ENCODE data around the gene NHLRC4. TPM values are rescaled to one million over a fixed set of nuclear protein-coding genes. Genes with fewer than 3 reads are reported as not detected.

Gene NHLRC4
- total and polyA plus RNA-seq, 9 of the 15 experiments (the other 6 are each of a cell fraction or from before 2014, with no cell fraction given): 0.24 to 3.7 (median 1.3) TPM; not detected in 2

- ATAC-seq: no peak
- peaks cover 38% of the 10 kb centered on the region for H3K79me2 ChIP-seq (ENCODE audit: control insufficient read depth, insufficient read depth, low read length)
- CTCF ChIA-PET (ENCODE audit: low intra/inter-chr PET ratio): no interaction called here
Measured at GRCh38 chr16:608019-608418, 41.2 kb downstream of the NHLRC4 start.

More at GRCh38 chr16:608019-608418, 41.2 kb downstream of the NHLRC4 start:
- DNase-seq (ENCODE audit: extremely low read depth in 1 of 4, low spot score in 3 of 4): no peak
- Histone ChIP-seq H3K9ac (ENCODE audit: insufficient read depth in 1 of 2, low read depth in 2 of 2, low read length in 2 of 2) (no peak overlapping the region), H2AFZ (ENCODE audit: low read depth, low read length) (no peak overlapping the region), H3K4me3 (no peak overlapping the region), H3K9me3 (replicated peaks; ENCODE audit: control insufficient read depth, insufficient read depth, low read depth, low read length) (peaks cover 2% of the 10 kb centered on the region; the same call in 1 of the 2 replicates), H3K9me1 (ENCODE audit: control insufficient read depth, insufficient read depth, low read length) (no peaks in the 10 kb centered on the region), H4K20me1 (replicated peaks; ENCODE audit: control insufficient read depth, insufficient read depth, low read length) (no peaks in the 10 kb centered on the region), H3K36me3 (ENCODE audit: control insufficient read depth, insufficient read depth, low read length) (peaks cover 4% of the 10 kb centered on the region; the same call in 1 of the 3 replicates), H3K4me1 (replicated peaks in 1 of 2; ENCODE audit: control insufficient read depth in 2 of 2, insufficient read depth in 2 of 2, low read length in 2 of 2) (peaks cover 0 to 26% of the 10 kb centered on the region in 2 experiments; a peak in 2 of 5 replicates), H3K27me3 (ENCODE audit: control insufficient read depth in 2 of 2, insufficient read depth in 2 of 2, low read length in 2 of 2) (no peaks in the 10 kb centered on the region), H3K27ac (ENCODE audit: extremely low read depth, low read depth, low read length) (no peak overlapping the region), H3K4me2 (ENCODE audit: insufficient read depth, low read length) (no peak overlapping the region)
- no TSS peak for BruUV-seq (replicated peaks)
- FAIRE-seq: no peak
- in situ Hi-C loops (cut with MboI): no loop called here
- POLR2A ChIA-PET: interaction anchor here (1.0 to 1.2 kb wide), 3 partner anchors 14 to 29 kb away, joined by 3 to 4 read pairs (median 4); partner anchors contain the start of genes METTL26 and RAB40C
- TF ChIP-seq ASH1L (IDR thresholded peaks at IDR 0.05; ENCODE audit: borderline replicate concordance, low read depth, partially characterized antibody) (no peak), SAFB2 (IDR thresholded peaks at IDR 0.05; ENCODE audit: borderline replicate concordance, low read depth, low read length, severe bottlenecking) (no peak), ZC3H4 (CRISPR knock-in tag; IDR thresholded peaks at IDR 0.05; ENCODE audit: borderline replicate concordance) (no peak), RBM17 (IDR thresholded peaks at IDR 0.05; ENCODE audit: borderline replicate concordance, low read depth, low read length) (no peak), KLF13 (tag; IDR thresholded peaks at IDR 0.05; ENCODE audit: borderline replicate concordance, low read depth) (no peak), SFPQ (IDR thresholded peaks at IDR 0.05; ENCODE audit: low read depth, low read length) (no peak), ZFX (CRISPR knock-in tag; IDR thresholded peaks at IDR 0.05) (no peak), MAX (CRISPR knock-in tag; IDR thresholded peaks at IDR 0.05) (no peak)
- TF ChIP-seq, protein P1, sequence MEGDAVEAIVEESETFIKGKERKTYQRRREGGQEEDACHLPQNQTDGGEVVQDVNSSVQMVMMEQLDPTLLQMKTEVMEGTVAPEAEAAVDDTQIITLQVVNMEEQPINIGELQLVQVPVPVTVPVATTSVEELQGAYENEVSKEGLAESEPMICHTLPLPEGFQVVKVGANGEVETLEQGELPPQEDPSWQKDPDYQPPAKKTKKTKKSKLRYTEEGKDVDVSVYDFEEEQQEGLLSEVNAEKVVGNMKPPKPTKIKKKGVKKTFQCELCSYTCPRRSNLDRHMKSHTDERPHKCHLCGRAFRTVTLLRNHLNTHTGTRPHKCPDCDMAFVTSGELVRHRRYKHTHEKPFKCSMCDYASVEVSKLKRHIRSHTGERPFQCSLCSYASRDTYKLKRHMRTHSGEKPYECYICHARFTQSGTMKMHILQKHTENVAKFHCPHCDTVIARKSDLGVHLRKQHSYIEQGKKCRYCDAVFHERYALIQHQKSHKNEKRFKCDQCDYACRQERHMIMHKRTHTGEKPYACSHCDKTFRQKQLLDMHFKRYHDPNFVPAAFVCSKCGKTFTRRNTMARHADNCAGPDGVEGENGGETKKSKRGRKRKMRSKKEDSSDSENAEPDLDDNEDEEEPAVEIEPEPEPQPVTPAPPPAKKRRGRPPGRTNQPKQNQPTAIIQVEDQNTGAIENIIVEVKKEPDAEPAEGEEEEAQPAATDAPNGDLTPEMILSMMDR (IDR thresholded peaks at IDR 0.05 in 2 of 3, conservative IDR thresholded peaks at IDR 0.05 in 1 of 3; ENCODE audit: insufficient read depth in 2 of 3, low read depth in 1 of 3, low read length in 3 of 3): no peak
- TF ChIP-seq, protein P2, sequence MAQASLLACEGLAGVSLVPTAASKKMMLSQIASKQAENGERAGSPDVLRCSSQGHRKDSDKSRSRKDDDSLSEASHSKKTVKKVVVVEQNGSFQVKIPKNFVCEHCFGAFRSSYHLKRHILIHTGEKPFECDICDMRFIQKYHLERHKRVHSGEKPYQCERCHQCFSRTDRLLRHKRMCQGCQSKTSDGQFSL (CRISPR knock-in tag; IDR thresholded peaks at IDR 0.05): no peak
- TF ChIP-seq, protein P2 (tag; IDR thresholded peaks at IDR 0.05): no peak
- intact Hi-C loops (cut with micrococcal nuclease): no loop called here
- WGBS (ENCODE audit: insufficient coverage, low coverage, missing lambda C conversion rate): 55% methylated on average over 10 of the region's 10 CpGs
